K562 (cell line): Measurements from ENCODE around the gene MUC5B. TPM values are rescaled to one million over a fixed set of nuclear protein-coding genes. Genes with fewer than 3 reads are reported as not detected.

Experiments used
- ATAC-seq: fragments of 200-7000 bp; cut with Tn5 transposase; 3 replicates; pipeline ENCODE4 v1.9.1; 2020; ENCODE audit warnings: moderate library complexity
- BruUV-seq: library from RNA; stranded (reverse); fragments of 400-500 nt; replicated peaks from 2 replicates; lab custom pipeline; 2021; lab: Mats Ljungman, UMichigan
- CTCF ChIA-PET: fragments of 300-600 bp; formaldehyde crosslinking; extraction: SDS; loops from one replicate; lab custom pipeline; 2021; ENCODE audit warnings: low intra/inter-chr PET ratio; lab: Yijun Ruan, JAX
- POLR2A ChIA-PET: fragments of 300-600, 350-650 bp; sonication (Branson Sonifier 250); formaldehyde crosslinking; extraction: SDS; loops from one replicate; lab custom pipeline; 2021; ENCODE audit warnings: antibody characterized with exemption, inconsistent platforms; lab: Yijun Ruan, JAX
- DNase-seq, 4 experiments: peaks; one replicate each; pipeline versions ENCODE4 v3.0.0 to v3.0.0-alpha.2; 2011 to 2018; ENCODE audit warnings: low spot score in 3 of 4, mixed read lengths in 3 of 4; ENCODE audit errors: extremely low read depth in 1 of 4
- FAIRE-seq: peaks from 2 replicates; lab custom pipeline; 2011; peaks lifted over from hg19 to GRCh38; lab: Jason Lieb, UNC
- H2AFZ ChIP-seq: 2 replicates; pipeline ENCODE4 v1.6.0; 2011; ENCODE audit warnings: low read depth, low read length, control low read depth, inconsistent platforms
- H3K27ac ChIP-seq: fragments of 200-600 bp; 3 replicates; pipeline ENCODE4 v1.8.0; 2011; ENCODE audit warnings: low read depth, mild to moderate bottlenecking, control low read depth, inconsistent platforms, low read length, moderate library complexity, mixed read lengths; ENCODE audit errors: extremely low read depth
- H3K27me3 ChIP-seq, 2 experiments: fragments of 300-600 bp in 1 of 2; 2 replicates in 1 of 2; 3 replicates in 1 of 2; pipeline versions ENCODE4 v1.6.0 to v1.8.0; 2011; ENCODE audit warnings: inconsistent platforms in 2 of 2, low read length in 2 of 2, mild to moderate bottlenecking in 1 of 2, mixed read lengths in 1 of 2, moderate library complexity in 1 of 2; ENCODE audit not compliant: control insufficient read depth in 2 of 2, insufficient read depth in 2 of 2
- H3K36me3 ChIP-seq: fragments of 300-600 bp; 3 replicates; pipeline ENCODE4 v1.8.0; 2011; ENCODE audit warnings: mild to moderate bottlenecking, low read length, inconsistent platforms; ENCODE audit not compliant: control insufficient read depth, insufficient read depth
- H3K4me1 ChIP-seq, 2 experiments: fragments of 200-600 bp in 1 of 2; replicated peaks in 1 of 2; 2 replicates in 1 of 2; 3 replicates in 1 of 2; pipeline versions ENCODE4 v1.5.1 to v1.8.0; 2011; ENCODE audit warnings: inconsistent platforms in 2 of 2, low read length in 2 of 2, mild to moderate bottlenecking in 1 of 2, mixed read lengths in 1 of 2, moderate library complexity in 1 of 2; ENCODE audit not compliant: control insufficient read depth in 2 of 2, insufficient read depth in 2 of 2
- H3K4me2 ChIP-seq: 2 replicates; pipeline ENCODE4 v1.6.1; 2011; ENCODE audit warnings: low read length, control low read depth, inconsistent platforms, mixed read lengths; ENCODE audit not compliant: insufficient read depth
- H3K4me3 ChIP-seq: fragments of 200-600 bp; sonication (generic), shearing (Covaris generic); 2 replicates; pipeline ENCODE4 v1.5.1; 2016; ENCODE audit warnings: control low read depth, inconsistent platforms
- H3K79me2 ChIP-seq: fragments of 200-600 bp; 3 replicates; pipeline ENCODE4 v1.8.0; 2011; ENCODE audit warnings: low read length, inconsistent platforms; ENCODE audit not compliant: control insufficient read depth, insufficient read depth
- H3K9ac ChIP-seq, 2 experiments: 2 replicates each; pipeline versions ENCODE4 v1.6.0 to v1.6.1; 2011; ENCODE audit warnings: low read depth in 2 of 2, low read length in 2 of 2, control low read depth in 1 of 2, inconsistent platforms in 1 of 2, mild to moderate bottlenecking in 1 of 2, mixed read lengths in 1 of 2; ENCODE audit not compliant: insufficient read depth in 1 of 2
- H3K9me1 ChIP-seq: one replicate; pipeline ENCODE4 v1.6.0; 2011; ENCODE audit warnings: inconsistent platforms, mild to moderate bottlenecking, low read length, moderate library complexity; ENCODE audit not compliant: control insufficient read depth, insufficient read depth
- H3K9me3 ChIP-seq: replicated peaks from 2 replicates; pipeline ENCODE4 v1.5.1; 2011; ENCODE audit warnings: low read depth, low read length, inconsistent platforms; ENCODE audit not compliant: control insufficient read depth, insufficient read depth
- H4K20me1 ChIP-seq: replicated peaks from 2 replicates; pipeline ENCODE4 v1.6.1; 2011; ENCODE audit warnings: low read length, inconsistent platforms, mixed read lengths; ENCODE audit not compliant: control insufficient read depth, insufficient read depth
- CBFB ChIP-seq: sonication (generic); formaldehyde crosslinking; IDR thresholded peaks from 2 replicates; pipeline ENCODE4 v1.4.0; 2020; ENCODE audit warnings: mild to moderate bottlenecking, missing genetic modification reagents
- ESRRB ChIP-seq: fragments of 250-450 bp; sonication (Bioruptor Pico); IDR thresholded peaks from 2 replicates; pipeline ENCODE4 v1.5.0; 2020; ENCODE audit warnings: mild to moderate bottlenecking, moderate library complexity, borderline replicate concordance
- ETS2 ChIP-seq: IDR thresholded peaks from 2 replicates; pipeline ENCODE4 v1.6.1; 2016; ENCODE audit warnings: borderline replicate concordance, missing genetic modification characterization, mild to moderate bottlenecking, moderate library complexity, missing compliant biosample characterization; ENCODE audit not compliant: poor library complexity, severe bottlenecking
- HNRNPK ChIP-seq: fragments of 200-400 bp; formaldehyde crosslinking; IDR thresholded peaks from one replicate; pipeline ENCODE4 v1.6.1; 2018; ENCODE audit warnings: mild to moderate bottlenecking, low read depth, low read length; ENCODE audit not compliant: poor library complexity, severe bottlenecking
- KAT8 ChIP-seq: fragments of 450-650 bp; IDR thresholded peaks from 2 replicates; pipeline ENCODE4 v1.6.1; 2016; ENCODE audit warnings: low read depth, mild to moderate bottlenecking
- NR2C2 ChIP-seq, 2 experiments: fragments of 200-800 bp in 1 of 2; sonication (Bioruptor generic) in 1 of 2; sonication (generic) in 1 of 2; formaldehyde crosslinking in 1 of 2; IDR thresholded peaks; 2 replicates each; pipeline versions ENCODE4 v1.6.1 to v1.8.0; 2016 to 2022; ENCODE audit warnings: mild to moderate bottlenecking in 1 of 2, missing compliant biosample characterization in 1 of 2, missing genetic modification characterization in 1 of 2, missing genetic modification reagents in 1 of 2
- SPI1 ChIP-seq: IDR thresholded peaks from 2 replicates; pipeline ENCODE4 v1.6.1; 2011; ENCODE audit warnings: low read depth, low read length, control low read depth, borderline replicate concordance
- THRAP3 ChIP-seq: fragments of 450-650 bp; IDR thresholded peaks from 2 replicates; pipeline ENCODE4 v1.6.1; 2016; ENCODE audit warnings: mild to moderate bottlenecking, inconsistent platforms, borderline replicate concordance
- TRIM24 ChIP-seq, 2 experiments: fragments of 450-650 bp; IDR thresholded peaks; 2 replicates each; pipeline ENCODE4 v1.6.1; 2016
- WGBS: fragments of 100-300 bp; shearing (Covaris generic); methylation state at CpG from one replicate; pipeline ENCODE4 v1.1.6; 2016; ENCODE audit warnings: low coverage, mixed read lengths; ENCODE audit not compliant: insufficient coverage; ENCODE audit errors: missing lambda C conversion rate; 5-methylcytosine and 5-hydroxymethylcytosine counted together
- in situ Hi-C: fragments of 300-500 bp; cut with MboI; formaldehyde crosslinking; loops from 4 replicates; pipeline ENCODE4 v1.15.0; 2018; ENCODE audit warnings: inconsistent platforms, mixed read lengths
- intact Hi-C: fragments of 100-400 bp; cut with micrococcal nuclease; formaldehyde crosslinking; loops from 2 replicates; pipeline ENCODE4 v1.14.2; 2022
- polyA plus RNA-seq, 8 experiments: library from polyadenylated mRNA; depleted of rRNA in 4 of 8; stranded (reverse) in 5 of 8; unstranded in 3 of 8; fragments of >200 nt; fragmentation: Nextera tagmentation in 2 of 8; fragmentation: Illumina TruSeq in 1 of 8; extraction: Ambion mirVana in 2 of 8; extraction: Trizol in 1 of 8; gene quantifications; 2 replicates each; pipeline versions ENCODE4 v1.2.1 to v1.2.3, GENCODE V29; 2011 to 2014; ENCODE audit warnings: inconsistent platforms in 1 of 8, missing spikeins in 1 of 8
- total RNA-seq, 7 experiments: library from RNA; depleted of rRNA in 6 of 7; stranded (reverse); fragments of >200 nt in 6 of 7; fragmentation: Illumina TruSeq in 2 of 7; extraction: Trizol in 2 of 7; gene quantifications; 2 replicates each; pipeline versions ENCODE4 v1.2.1 to v1.2.3, GENCODE V29; 2011 to 2021; ENCODE audit warnings: low replicate concordance in 1 of 7
- TF ChIP-seq, protein P1 (sequence below): fragments of 450-650 bp; formaldehyde crosslinking; conservative IDR thresholded peaks from 2 replicates; pipeline ENCODE4 v1.4.0; 2022; ENCODE audit warnings: mild to moderate bottlenecking, missing genetic modification characterization
- TF ChIP-seq, protein P2 (sequence below): fragments of 250-450 bp; sonication (Bioruptor Pico); IDR thresholded peaks from 2 replicates; pipeline ENCODE4 v1.4.0; 2020

MUC5B gene
- total and polyA plus RNA-seq, 9 of the 15 experiments (the other 6 are each of a cell fraction or from before 2014, with no cell fraction given), result 0.04 to 0.95 TPM; not detected in 7

DNA sequence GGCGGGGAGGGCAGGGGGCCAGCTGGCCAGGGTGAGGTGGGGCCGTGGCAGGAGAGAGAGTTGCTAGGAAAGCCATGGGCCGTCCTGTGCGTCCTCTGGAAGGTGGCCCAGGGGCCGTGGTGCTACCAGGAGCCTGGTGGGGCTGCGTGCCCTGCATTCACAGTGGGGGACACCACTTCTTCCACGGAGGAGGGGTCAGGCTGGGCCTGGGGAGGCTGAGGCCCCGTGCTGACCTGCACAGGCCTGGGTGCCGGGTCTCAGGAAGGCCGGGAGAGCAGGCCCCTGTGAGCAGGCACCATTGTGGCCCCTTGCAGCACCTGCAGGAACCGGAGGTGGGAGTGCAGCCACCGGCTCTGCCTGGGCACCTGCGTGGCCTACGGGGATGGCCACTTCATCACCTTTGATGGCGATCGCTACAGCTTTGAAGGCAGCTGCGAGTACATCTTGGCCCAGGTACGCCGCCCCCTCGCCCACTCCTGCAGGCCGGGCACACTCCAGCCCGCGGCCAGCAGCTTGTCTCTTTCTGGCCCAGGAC lies 12.0 kb downstream of the MUC5B start:
- no peak overlapping the region for H3K27ac ChIP-seq
- no peak overlapping the region for H2AFZ ChIP-seq
- WGBS, result 2% methylated on average over 20 of the region's 23 CpGs
- no TSS peak for BruUV-seq
- no peak for FAIRE-seq
- no peaks in the 10 kb centered on the region for H3K79me2 ChIP-seq
- TF ChIP-seq, protein P1, sequence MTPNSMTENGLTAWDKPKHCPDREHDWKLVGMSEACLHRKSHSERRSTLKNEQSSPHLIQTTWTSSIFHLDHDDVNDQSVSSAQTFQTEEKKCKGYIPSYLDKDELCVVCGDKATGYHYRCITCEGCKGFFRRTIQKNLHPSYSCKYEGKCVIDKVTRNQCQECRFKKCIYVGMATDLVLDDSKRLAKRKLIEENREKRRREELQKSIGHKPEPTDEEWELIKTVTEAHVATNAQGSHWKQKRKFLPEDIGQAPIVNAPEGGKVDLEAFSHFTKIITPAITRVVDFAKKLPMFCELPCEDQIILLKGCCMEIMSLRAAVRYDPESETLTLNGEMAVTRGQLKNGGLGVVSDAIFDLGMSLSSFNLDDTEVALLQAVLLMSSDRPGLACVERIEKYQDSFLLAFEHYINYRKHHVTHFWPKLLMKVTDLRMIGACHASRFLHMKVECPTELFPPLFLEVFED (CRISPR knock-in tag), result no peak
- no peak for TF ChIP-seq NR2C2 (CRISPR knock-in tag; IDR thresholded peaks at IDR 0.05)
- no peak for TF ChIP-seq NR2C2 (tag; IDR thresholded peaks at IDR 0.05)
- no peak for TF ChIP-seq CBFB (CRISPR knock-in tag)
- TF ChIP-seq, protein P2, sequence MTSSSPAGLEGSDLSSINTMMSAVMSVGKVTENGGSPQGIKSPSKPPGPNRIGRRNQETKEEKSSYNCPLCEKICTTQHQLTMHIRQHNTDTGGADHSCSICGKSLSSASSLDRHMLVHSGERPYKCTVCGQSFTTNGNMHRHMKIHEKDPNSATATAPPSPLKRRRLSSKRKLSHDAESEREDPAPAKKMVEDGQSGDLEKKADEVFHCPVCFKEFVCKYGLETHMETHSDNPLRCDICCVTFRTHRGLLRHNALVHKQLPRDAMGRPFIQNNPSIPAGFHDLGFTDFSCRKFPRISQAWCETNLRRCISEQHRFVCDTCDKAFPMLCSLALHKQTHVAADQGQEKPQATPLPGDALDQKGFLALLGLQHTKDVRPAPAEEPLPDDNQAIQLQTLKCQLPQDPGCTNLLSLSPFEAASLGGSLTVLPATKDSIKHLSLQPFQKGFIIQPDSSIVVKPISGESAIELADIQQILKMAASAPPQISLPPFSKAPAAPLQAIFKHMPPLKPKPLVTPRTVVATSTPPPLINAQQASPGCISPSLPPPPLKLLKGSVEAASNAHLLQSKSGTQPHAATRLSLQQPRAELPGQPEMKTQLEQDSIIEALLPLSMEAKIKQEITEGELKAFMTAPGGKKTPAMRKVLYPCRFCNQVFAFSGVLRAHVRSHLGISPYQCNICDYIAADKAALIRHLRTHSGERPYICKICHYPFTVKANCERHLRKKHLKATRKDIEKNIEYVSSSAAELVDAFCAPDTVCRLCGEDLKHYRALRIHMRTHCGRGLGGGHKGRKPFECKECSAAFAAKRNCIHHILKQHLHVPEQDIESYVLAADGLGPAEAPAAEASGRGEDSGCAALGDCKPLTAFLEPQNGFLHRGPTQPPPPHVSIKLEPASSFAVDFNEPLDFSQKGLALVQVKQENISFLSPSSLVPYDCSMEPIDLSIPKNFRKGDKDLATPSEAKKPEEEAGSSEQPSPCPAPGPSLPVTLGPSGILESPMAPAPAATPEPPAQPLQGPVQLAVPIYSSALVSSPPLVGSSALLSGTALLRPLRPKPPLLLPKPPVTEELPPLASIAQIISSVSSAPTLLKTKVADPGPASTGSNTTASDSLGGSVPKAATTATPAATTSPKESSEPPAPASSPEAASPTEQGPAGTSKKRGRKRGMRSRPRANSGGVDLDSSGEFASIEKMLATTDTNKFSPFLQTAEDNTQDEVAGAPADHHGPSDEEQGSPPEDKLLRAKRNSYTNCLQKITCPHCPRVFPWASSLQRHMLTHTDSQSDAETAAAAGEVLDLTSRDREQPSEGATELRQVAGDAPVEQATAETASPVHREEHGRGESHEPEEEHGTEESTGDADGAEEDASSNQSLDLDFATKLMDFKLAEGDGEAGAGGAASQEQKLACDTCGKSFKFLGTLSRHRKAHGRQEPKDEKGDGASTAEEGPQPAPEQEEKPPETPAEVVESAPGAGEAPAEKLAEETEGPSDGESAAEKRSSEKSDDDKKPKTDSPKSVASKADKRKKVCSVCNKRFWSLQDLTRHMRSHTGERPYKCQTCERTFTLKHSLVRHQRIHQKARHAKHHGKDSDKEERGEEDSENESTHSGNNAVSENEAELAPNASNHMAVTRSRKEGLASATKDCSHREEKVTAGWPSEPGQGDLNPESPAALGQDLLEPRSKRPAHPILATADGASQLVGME (CRISPR knock-in tag), result no peak
- TF ChIP-seq ETS2 (tag), result no peak
- TF ChIP-seq THRAP3, result no peak
- TF ChIP-seq SPI1, result no peak
- TF ChIP-seq KAT8, result no peak
- no peak for TF ChIP-seq HNRNPK
- no peak for TF ChIP-seq ESRRB (CRISPR knock-in tag)
- TF ChIP-seq TRIM24 (IDR thresholded peaks at IDR 0.05), result no peak
- peaks cover 0 to 47% of the 10 kb centered on the region in 2 experiments; a peak in 2 of 5 replicates for H3K4me1 ChIP-seq
- ChIA-PET POLR2A (no interaction called here), CTCF (no interaction called here)
- H3K9ac ChIP-seq, result no peak overlapping the region
- H3K27me3 ChIP-seq, result peaks cover 0 to 66% of the 10 kb centered on the region in 2 experiments; a peak in 2 of 5 replicates
- H3K4me3 ChIP-seq, result no peak overlapping the region
- DNase-seq, result no peak
- H3K36me3 ChIP-seq, result no peaks in the 10 kb centered on the region
- peaks cover 2% of the 10 kb centered on the region for H3K9me1 ChIP-seq
- peaks cover 19% of the 10 kb centered on the region; the same call in 1 of the 2 replicates for H4K20me1 ChIP-seq
- in situ Hi-C loops, result no loop called here
- no peak for ATAC-seq
- H3K9me3 ChIP-seq, result no peaks in the 10 kb centered on the region
- no peak overlapping the region for H3K4me2 ChIP-seq
- intact Hi-C loops, result no loop called here
